ENCODE measurements around the gene CYP2D6. TPM values are rescaled to one million over a fixed set of nuclear protein-coding genes. Genes with fewer than 3 reads are reported as not detected.

The CYP2D6 gene
- total and polyA plus RNA-seq, 10 of the 15 experiments (the other 5 are each of a cell fraction or from before 2014, with no cell fraction given) = 0.08 to 1.4 (median 0.39) TPM

- TF ChIP-seq TBL1XR1 (IDR thresholded peaks at IDR 0.05; ENCODE audit: low read depth, low read length) (peak; percentile 57), PBX3 (IDR thresholded peaks at IDR 0.05; ENCODE audit: insufficient replicate concordance, low read depth, low read length) (peak; percentile 53), BRCA1 (IDR thresholded peaks at IDR 0.05; ENCODE audit: low read depth, low read length) (no peak), NFIC (IDR thresholded peaks at IDR 0.05; ENCODE audit: low read depth, low read length) (no peak), NR2C1 (IDR thresholded peaks at IDR 0.05) (no peak), CHD4 (IDR thresholded peaks at IDR 0.05) (no peak), E2F8 (IDR thresholded peaks at IDR 0.05; ENCODE audit: low read depth, partially characterized antibody) (no peak), ELK1 (IDR thresholded peaks at IDR 0.05; ENCODE audit: low read depth, low read length) (peak; percentile 34; the same call in 1 of the 2 replicates), STAT1 (conservative IDR thresholded peaks at IDR 0.05) (no peak), PKNOX1 (IDR thresholded peaks at IDR 0.05) (peak; percentile 92), SPI1 (IDR thresholded peaks at IDR 0.05; ENCODE audit: borderline replicate concordance, insufficient read depth, low read depth, low read length) (no peak), JUND (IDR thresholded peaks at IDR 0.05; ENCODE audit: low read depth, low read length) (peak; percentile 48; the same call in 1 of the 2 replicates), MTA2 (IDR thresholded peaks at IDR 0.05; ENCODE audit: low read depth) (no peak; the same call in 1 of the 2 replicates), NR2F1 (conservative IDR thresholded peaks at IDR 0.05) (peak; percentile 98), CEBPB (IDR thresholded peaks at IDR 0.05; ENCODE audit: borderline replicate concordance in 1 of 2, low read depth in 2 of 2, low read length in 2 of 2) (no peak), RAD21 (IDR thresholded peaks at IDR 0.05; ENCODE audit: insufficient read depth, low read depth, low read length) (peak; percentile 84), CBFB (IDR thresholded peaks at IDR 0.05; ENCODE audit: low read depth) (peak; percentile 77; the same call in 1 of the 2 replicates), RB1 (IDR thresholded peaks at IDR 0.05; ENCODE audit: borderline replicate concordance) (peak; percentile 7; the same call in 1 of the 2 replicates), STAT3 (IDR thresholded peaks at IDR 0.05; ENCODE audit: low read depth, low read length) (no peak), FOXK2 (IDR thresholded peaks at IDR 0.05) (0 out of 2 replicates have a peak, but pooled peaks have one; percentile 51), NFXL1 (IDR thresholded peaks at IDR 0.05; ENCODE audit: borderline replicate concordance) (no peak), CBX3 (IDR thresholded peaks at IDR 0.05; ENCODE audit: borderline replicate concordance, low read depth) (no peak), NR2C2 (IDR thresholded peaks at IDR 0.05; ENCODE audit: borderline replicate concordance, control insufficient read depth, insufficient read length, low read depth) (no peak), RELA (IDR thresholded peaks at IDR 0.05; ENCODE audit: borderline replicate concordance, partially characterized antibody) (peak; percentile 85), TARDBP (IDR thresholded peaks at IDR 0.05; ENCODE audit: borderline replicate concordance) (no peak)
Observed at GRCh38 chr22:42090596-42091454, 39.8 kb downstream of the CYP2D6 start, which contains the start of gene NDUFA6 (continued).

Measured in GM12878 (cell line).